Right lobe of liver (tissue), 6 donors: ENCODE results near the gene GRK1. TPM values are rescaled to one million over a fixed set of nuclear protein-coding genes. Genes with fewer than 3 reads are reported as not detected.

Experiments used
- ATAC-seq, 4 donors: fragments of 200-7000 bp; cut with Tn5 transposase; one replicate each; pipeline ENCODE4 v1.9.1; 2020; ENCODE audit warnings: mild to moderate bottlenecking in 4 of 4, moderate library complexity in 4 of 4
- DNase-seq, 3 donors: peaks; one replicate each; pipeline ENCODE4 v3.0.0-alpha.2; 2020
- H3K27ac ChIP-seq, 3 donors: fragments of 200-600 bp; one replicate each; pipeline ENCODE4 v1.8.0; 2022
- H3K27me3 ChIP-seq, 2 donors: fragments of 200-600 bp; one replicate each; pipeline ENCODE4 v1.8.0; 2022
- H3K36me3 ChIP-seq, 4 donors: fragments of 200-600 bp; sonication (generic) in 1 of 4; one replicate each; pipeline versions ENCODE4 v1.5.1 to v1.8.0; 2017 to 2022; ENCODE audit warnings: control low read depth in 1 of 4
- H3K4me1 ChIP-seq, 4 donors: fragments of 200-600 bp; sonication (generic) in 1 of 4; one replicate each; pipeline versions ENCODE4 v1.5.1 to v1.8.0; 2017 to 2022; ENCODE audit warnings: control low read depth in 1 of 4
- H3K4me3 ChIP-seq, 3 donors: fragments of 200-600 bp; one replicate each; pipeline ENCODE4 v1.8.0; 2022
- H3K9me3 ChIP-seq, 4 donors: fragments of 200-600 bp; sonication (generic) in 1 of 4; one replicate each; pipeline versions ENCODE4 v1.5.1 to v1.8.0; 2017 to 2022; ENCODE audit warnings: control low read depth in 1 of 4
- POLR2A ChIP-seq: fragments of 450-650 bp; IDR thresholded peaks from one replicate; pipeline ENCODE4 v1.6.1; 2017; ENCODE audit warnings: antibody characterized with exemption, mild to moderate bottlenecking
- WGBS: methylation state at CpG from one replicate; pipeline ENCODE4 v1.1.6; 2018; ENCODE audit warnings: low coverage, low lambda C conversion rate; ENCODE audit not compliant: insufficient coverage; ENCODE audit errors: missing lambda C conversion rate; 5-methylcytosine and 5-hydroxymethylcytosine counted together
- intact Hi-C, 2 donors: fragments of 100-400 bp; cut with DNase I; formaldehyde crosslinking; loops; one replicate each; pipeline versions ENCODE4 v1.11.2 to v1.14.1; 2022
- total RNA-seq, 6 experiments: library from RNA; depleted of rRNA in 2 of 6; stranded (reverse); fragments of >200 nt in 2 of 6; fragmentation: NEBNext Ultra II Directional in 3 of 6; extraction: Animal tissue kit (Norgen Biotek cat#: 25700) in 3 of 6; gene quantifications; one replicate each; pipeline versions ENCODE4 v1.1.0 to v1.2.4, GENCODE V29; 2016 to 2023
- TF ChIP-seq, protein P1 (sequence below), 4 donors: fragments of 200-600 bp in 3 of 4; fragments of 450-650 bp in 1 of 4; IDR thresholded peaks; one replicate each; pipeline versions ENCODE4 v1.5.1 to v1.8.0; 2016 to 2022; ENCODE audit warnings: antibody characterized with exemption in 4 of 4, mild to moderate bottlenecking in 2 of 4
- donor health status: DM: no; HTN: yes; CAD: no.
- donor health status: DM: no; HTN: no; CAD: no.
- donor health status: DM: no; HTN: no; CAD: no.
- donor health status: DM: no; HTN: yes; CAD: no.
- donor health status: DM: no; HTN: yes; CAD: no.

The GRK1 gene
- total RNA-seq, 6 experiments from 2014 or later, result not detected

DNA sequence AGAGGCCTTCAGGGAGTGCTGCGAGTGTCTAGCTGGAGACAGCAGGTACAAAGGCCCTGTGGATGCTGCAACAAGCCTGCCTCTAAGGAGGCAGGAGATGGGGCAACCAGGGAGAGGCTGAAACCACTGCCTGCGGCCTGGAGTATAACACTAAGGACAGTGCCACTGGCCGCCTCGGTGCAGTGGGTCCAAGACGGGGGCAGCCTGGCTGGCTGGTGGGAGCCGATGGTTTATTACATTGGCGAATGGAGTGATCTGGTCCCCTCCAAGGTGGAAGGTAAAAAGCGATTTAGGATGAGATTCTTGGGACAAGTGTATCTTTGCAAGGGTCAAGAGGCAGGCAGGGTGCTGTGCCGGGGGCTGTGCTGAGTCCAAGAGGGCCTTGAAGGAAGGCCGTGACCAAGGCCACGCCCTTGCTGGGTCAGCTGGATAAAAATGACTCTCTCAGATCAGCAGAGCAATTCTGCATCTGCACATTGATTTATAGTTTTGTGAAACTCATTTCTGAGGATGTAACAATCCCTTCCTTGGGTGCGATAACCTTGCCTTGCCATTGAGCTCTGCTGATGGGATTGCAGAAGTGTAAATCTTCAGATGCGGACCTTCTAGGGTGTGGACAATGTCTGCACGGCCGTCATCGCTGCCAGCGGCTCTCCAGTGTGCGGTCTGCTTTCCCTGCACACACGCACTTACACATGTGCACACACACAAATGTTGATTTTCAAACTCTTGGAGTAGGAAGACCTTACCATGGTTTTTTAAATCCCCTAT is 98.0 kb downstream of the GRK1 start:
- intact Hi-C loops, result no loop called here
- ATAC-seq, result no peak

DNA sequence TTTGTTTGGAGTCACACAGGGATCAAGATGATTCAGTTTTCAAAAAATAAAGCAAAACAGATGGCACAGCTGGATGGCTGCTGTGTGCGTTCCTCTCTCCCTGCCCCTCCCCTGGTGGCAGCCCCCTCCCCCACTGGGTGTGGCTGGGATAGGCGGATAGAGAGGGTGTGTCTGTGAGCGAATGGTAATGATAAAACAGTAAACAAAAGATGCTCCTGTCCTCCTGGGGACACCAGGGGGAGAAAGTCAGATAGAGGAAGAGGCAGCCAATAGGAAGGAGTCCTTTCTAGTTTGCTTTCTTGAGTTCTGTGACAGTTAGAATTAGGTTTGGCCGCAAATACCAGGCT is 98.5 kb downstream of the GRK1 start:
- no peaks in the 10 kb centered on the region for H3K9me3 ChIP-seq
- no peak overlapping the region for H3K4me3 ChIP-seq
- H3K27ac ChIP-seq, result no peak overlapping the region
- ATAC-seq (no peak), DNase-seq (no peak)
- intact Hi-C loops, result no loop called here
- no peaks in the 10 kb centered on the region for H3K36me3 ChIP-seq
- TF ChIP-seq POLR2A, result no peak
- TF ChIP-seq, protein P1, sequence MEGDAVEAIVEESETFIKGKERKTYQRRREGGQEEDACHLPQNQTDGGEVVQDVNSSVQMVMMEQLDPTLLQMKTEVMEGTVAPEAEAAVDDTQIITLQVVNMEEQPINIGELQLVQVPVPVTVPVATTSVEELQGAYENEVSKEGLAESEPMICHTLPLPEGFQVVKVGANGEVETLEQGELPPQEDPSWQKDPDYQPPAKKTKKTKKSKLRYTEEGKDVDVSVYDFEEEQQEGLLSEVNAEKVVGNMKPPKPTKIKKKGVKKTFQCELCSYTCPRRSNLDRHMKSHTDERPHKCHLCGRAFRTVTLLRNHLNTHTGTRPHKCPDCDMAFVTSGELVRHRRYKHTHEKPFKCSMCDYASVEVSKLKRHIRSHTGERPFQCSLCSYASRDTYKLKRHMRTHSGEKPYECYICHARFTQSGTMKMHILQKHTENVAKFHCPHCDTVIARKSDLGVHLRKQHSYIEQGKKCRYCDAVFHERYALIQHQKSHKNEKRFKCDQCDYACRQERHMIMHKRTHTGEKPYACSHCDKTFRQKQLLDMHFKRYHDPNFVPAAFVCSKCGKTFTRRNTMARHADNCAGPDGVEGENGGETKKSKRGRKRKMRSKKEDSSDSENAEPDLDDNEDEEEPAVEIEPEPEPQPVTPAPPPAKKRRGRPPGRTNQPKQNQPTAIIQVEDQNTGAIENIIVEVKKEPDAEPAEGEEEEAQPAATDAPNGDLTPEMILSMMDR (IDR thresholded peaks at IDR 0.05), result no peak
- no peaks in the 10 kb centered on the region for H3K27me3 ChIP-seq
- WGBS, result 69% methylated on average over 4 of the region's 4 CpGs
- H3K4me1 ChIP-seq, result no peaks in the 10 kb centered on the region

More for the DNA sequence above, 98.0 kb downstream of the GRK1 start:
- DNase-seq, result no peak
- WGBS, result 81% methylated on average over 12 of the region's 19 CpGs
- TF ChIP-seq, protein P1 (IDR thresholded peaks at IDR 0.05), result no peak
- no peak for TF ChIP-seq POLR2A
- no peaks in the 10 kb centered on the region for H3K9me3 ChIP-seq
- no peaks in the 10 kb centered on the region for H3K27me3 ChIP-seq
- no peak overlapping the region for H3K4me3 ChIP-seq
- peaks cover 0 to 2% (median 0%) of the 10 kb centered on the region in 4 donors for H3K4me1 ChIP-seq
- no peak overlapping the region for H3K27ac ChIP-seq
- H3K36me3 ChIP-seq, result no peaks in the 10 kb centered on the region

DNA sequence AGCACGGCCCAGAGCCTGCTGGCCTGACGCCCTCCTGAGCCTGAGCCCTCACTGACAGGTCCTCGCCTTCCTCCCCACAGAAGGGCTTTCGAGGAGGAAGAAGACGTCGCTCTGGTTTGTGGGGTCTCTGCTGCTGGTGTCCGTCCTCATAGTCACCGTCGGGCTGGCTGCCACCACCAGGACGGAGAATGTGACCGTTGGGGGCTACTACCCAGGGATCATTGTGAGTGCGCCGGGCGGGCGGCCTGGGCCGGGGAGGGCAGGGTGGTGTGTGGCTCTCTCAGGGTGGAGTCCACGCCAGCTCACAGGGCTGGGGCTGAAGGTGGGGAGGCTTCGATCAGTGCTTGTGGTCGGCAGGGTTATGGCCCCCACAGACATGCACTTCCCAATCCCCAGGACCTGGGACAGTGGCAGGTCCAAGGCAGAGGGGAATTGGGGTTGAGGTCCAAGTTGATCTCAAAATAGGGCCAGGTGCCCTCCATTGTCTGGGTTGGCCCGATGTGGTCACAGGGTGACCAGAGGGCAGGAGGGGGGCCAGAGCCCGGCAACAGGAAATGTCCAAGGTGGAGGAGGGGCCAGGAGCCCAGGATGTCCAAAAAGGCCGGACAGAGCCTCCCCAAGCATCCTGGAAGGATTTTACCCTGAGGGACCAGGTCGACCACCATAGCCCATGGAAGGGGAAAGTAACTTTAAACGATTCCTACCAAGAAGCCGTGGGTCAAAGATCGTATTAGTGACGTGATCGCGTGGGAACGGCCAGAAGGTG is 99.2 kb downstream of the GRK1 start:
- H3K27me3 ChIP-seq, result no peaks in the 10 kb centered on the region
- no peak for ATAC-seq
- no peaks in the 10 kb centered on the region for H3K36me3 ChIP-seq
- H3K4me1 ChIP-seq, result no peaks in the 10 kb centered on the region
- H3K9me3 ChIP-seq, result no peaks in the 10 kb centered on the region
- TF ChIP-seq POLR2A, result no peak
- TF ChIP-seq, protein P1 (IDR thresholded peaks at IDR 0.05), result no peak
- WGBS, result 59% methylated on average over 17 of the region's 30 CpGs
- no peak overlapping the region for H3K4me3 ChIP-seq
- intact Hi-C loops, result no loop called here
- DNase-seq, result no peak
- no peak overlapping the region for H3K27ac ChIP-seq

DNA sequence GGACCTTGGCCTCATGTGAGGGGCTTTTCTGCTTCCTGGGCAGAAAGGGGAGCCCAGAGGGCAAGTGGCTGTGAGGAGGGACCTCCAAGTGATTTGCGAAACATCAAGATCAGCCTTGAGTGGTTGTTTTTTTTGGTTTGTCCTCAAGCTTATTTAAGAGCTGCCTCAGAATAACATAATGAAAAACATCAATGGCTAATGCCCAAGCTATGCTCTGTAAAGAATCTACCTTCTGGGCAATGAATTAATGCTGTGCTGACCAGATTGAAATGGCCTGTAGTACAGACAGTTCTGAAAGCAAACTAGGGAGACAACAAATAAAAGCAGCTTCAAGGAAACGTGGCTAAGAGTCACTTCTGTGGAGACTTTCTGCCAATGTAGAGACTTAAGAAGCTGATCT is 100.3 kb downstream of the GRK1 start:
- DNase-seq, result no peak
- WGBS, result 64% methylated on average over 2 of the region's 2 CpGs
- TF ChIP-seq, protein P1 (IDR thresholded peaks at IDR 0.05), result no peak
- TF ChIP-seq POLR2A, result no peak

More for the DNA sequence above, 100.3 kb downstream of the GRK1 start:
- Histone ChIP-seq H3K9me3 (no peaks in the 10 kb centered on the region), H3K4me3 (no peak overlapping the region), H3K27me3 (no peaks in the 10 kb centered on the region), H3K36me3 (no peaks in the 10 kb centered on the region), H3K27ac (no peak overlapping the region), H3K4me1 (no peaks in the 10 kb centered on the region)
- intact Hi-C loops, result no loop called here
- no peak for ATAC-seq
